ENCODE results near the gene YTHDF1. TPM values are rescaled to one million over a fixed set of nuclear protein-coding genes. Genes with fewer than 3 reads are reported as not detected.

YTHDF1 gene
- total and polyA plus RNA-seq, 7 experiments from 2014 or later: 27.5 to 52.1 (median 42.0) TPM

- ATAC-seq (no peak), DNase-seq (no peak)
- H3K4me3 Mint-ChIP-seq: no peak overlapping the region
- no peaks in the 10 kb centered on the region for H3K4me1 ChIP-seq (ENCODE audit: control insufficient read depth in 2 of 2, insufficient read depth in 2 of 2, low read length in 2 of 2)
- POLR2A ChIA-PET: no interaction called here
- no peak overlapping the region for H3K27ac Mint-ChIP-seq
- intact Hi-C loops (cut with micrococcal nuclease): no loop called here
- H3K9me3 ChIP-seq (ENCODE audit: control insufficient read depth in 2 of 3, low read length in 3 of 3): no peaks in the 10 kb centered on the region
- peaks cover 0 to 27% (median 10%) of the 10 kb centered on the region in 5 donors for H3K27me3 Mint-ChIP-seq
- CTCF ChIA-PET: no interaction called here
- H3K4me3 ChIP-seq (ENCODE audit: low read length): no peak overlapping the region
- H3K9me3 Mint-ChIP-seq: peaks cover 0 to 2% (median 0%) of the 10 kb centered on the region in 11 donors
- H3K36me3 ChIP-seq (ENCODE audit: control insufficient read depth in 2 of 3, insufficient read depth in 3 of 3, low read length in 3 of 3): no peaks in the 10 kb centered on the region
- H3K27ac ChIP-seq (ENCODE audit: low read depth, low read length): no peak overlapping the region
- no peaks in the 10 kb centered on the region for H3K27me3 ChIP-seq (ENCODE audit: control insufficient read depth in 2 of 2, insufficient read depth in 2 of 2, low read length in 2 of 2)
- H3K36me3 Mint-ChIP-seq: no peaks in the 10 kb centered on the region
- H3K4me1 Mint-ChIP-seq: no peaks in the 10 kb centered on the region
These were observed 60.4 kb downstream of the YTHDF1 start for GRCh38 chr20:63155266-63156165.

- no peaks in the 10 kb centered on the region for H3K27me3 ChIP-seq (ENCODE audit: control insufficient read depth in 2 of 2, insufficient read depth in 2 of 2, low read length in 2 of 2)
- H3K27ac Mint-ChIP-seq: no peak overlapping the region
- H3K4me3 Mint-ChIP-seq: no peak overlapping the region
- DNase-seq: no peak
- H3K4me1 ChIP-seq (ENCODE audit: control insufficient read depth in 2 of 2, insufficient read depth in 2 of 2, low read length in 2 of 2): no peaks in the 10 kb centered on the region
- no peak for ATAC-seq
- no peaks in the 10 kb centered on the region for H3K9me3 ChIP-seq (ENCODE audit: control insufficient read depth in 2 of 3, low read length in 3 of 3)
- H3K4me1 Mint-ChIP-seq: no peaks in the 10 kb centered on the region
- no peaks in the 10 kb centered on the region for H3K36me3 ChIP-seq (ENCODE audit: control insufficient read depth in 2 of 3, insufficient read depth in 3 of 3, low read length in 3 of 3)
- peaks cover 0 to 2% (median 0%) of the 10 kb centered on the region in 11 donors for H3K9me3 Mint-ChIP-seq
- no peaks in the 10 kb centered on the region for H3K36me3 Mint-ChIP-seq
- H3K4me3 ChIP-seq (ENCODE audit: low read length): no peak overlapping the region
- no peak overlapping the region for H3K27ac ChIP-seq (ENCODE audit: low read depth, low read length)
- ChIA-PET CTCF (no interaction called here), POLR2A (no interaction called here)
- intact Hi-C loops (cut with micrococcal nuclease): no loop called here
- peaks cover 0 to 35% (median 18%) of the 10 kb centered on the region in 5 donors for H3K27me3 Mint-ChIP-seq
These were observed 61.5 kb downstream of the YTHDF1 start for GRCh38 chr20:63154395-63154794.

GRCh38 chr20:63153254-63154221 lies 62.4 kb downstream of the YTHDF1 start:
- Mint-ChIP-seq H3K27ac (no peak overlapping the region), H3K4me1 (no peaks in the 10 kb centered on the region), H3K9me3 (peaks cover 0 to 8% (median 5%) of the 10 kb centered on the region in 11 donors), H3K36me3 (peaks cover 0 to 2% (median 0%) of the 10 kb centered on the region in 5 donors), H3K4me3 (no peak overlapping the region), H3K27me3 (peaks cover 0 to 42% (median 20%) of the 10 kb centered on the region in 5 donors)
- no peak overlapping the region for H3K27ac ChIP-seq (ENCODE audit: low read depth, low read length)
- no peaks in the 10 kb centered on the region for H3K27me3 ChIP-seq (ENCODE audit: control insufficient read depth in 2 of 2, insufficient read depth in 2 of 2, low read length in 2 of 2)
- ATAC-seq (no peak), DNase-seq (no peak)
- H3K36me3 ChIP-seq (ENCODE audit: control insufficient read depth in 2 of 3, insufficient read depth in 3 of 3, low read length in 3 of 3): no peaks in the 10 kb centered on the region
- no peak overlapping the region for H3K4me3 ChIP-seq (ENCODE audit: low read length)
- intact Hi-C loops (cut with micrococcal nuclease): no loop called here
- POLR2A ChIA-PET: no interaction called here
- CTCF ChIA-PET: no interaction called here
- peaks cover 0 to 1% (median 0%) of the 10 kb centered on the region in 3 experiments for H3K9me3 ChIP-seq (ENCODE audit: control insufficient read depth in 2 of 3, low read length in 3 of 3)
- H3K4me1 ChIP-seq (ENCODE audit: control insufficient read depth in 2 of 2, insufficient read depth in 2 of 2, low read length in 2 of 2): no peaks in the 10 kb centered on the region

- POLR2A ChIA-PET: no interaction called here
- DNase-seq (no peak), ATAC-seq (no peak)
- H3K4me3 ChIP-seq (ENCODE audit: low read length): no peak overlapping the region
- H3K4me1 ChIP-seq (ENCODE audit: control insufficient read depth in 2 of 2, insufficient read depth in 2 of 2, low read length in 2 of 2): no peaks in the 10 kb centered on the region
- H3K9me3 ChIP-seq (ENCODE audit: control insufficient read depth in 2 of 3, low read length in 3 of 3): peaks cover 0 to 6% (median 5%) of the 10 kb centered on the region in 3 experiments
- peaks cover 3 to 52% (median 30%) of the 10 kb centered on the region in 5 donors for H3K27me3 Mint-ChIP-seq
- CTCF ChIA-PET: no interaction called here
- no peaks in the 10 kb centered on the region for H3K36me3 ChIP-seq (ENCODE audit: control insufficient read depth in 2 of 3, insufficient read depth in 3 of 3, low read length in 3 of 3)
- H3K27me3 ChIP-seq (ENCODE audit: control insufficient read depth in 2 of 2, insufficient read depth in 2 of 2, low read length in 2 of 2): no peaks in the 10 kb centered on the region
- H3K27ac ChIP-seq (ENCODE audit: low read depth, low read length): no peak overlapping the region
- H3K9me3 Mint-ChIP-seq: peaks cover 0 to 18% (median 10%) of the 10 kb centered on the region in 11 donors
- H3K36me3 Mint-ChIP-seq: peaks cover 0 to 8% (median 3%) of the 10 kb centered on the region in 5 donors
- no peak overlapping the region for H3K4me3 Mint-ChIP-seq
- intact Hi-C loops (cut with micrococcal nuclease): no loop called here
- H3K27ac Mint-ChIP-seq: no peak overlapping the region
- no peaks in the 10 kb centered on the region for H3K4me1 Mint-ChIP-seq
These were observed 63.3 kb downstream of the YTHDF1 start for GRCh38 chr20:63152322-63153253.

- ATAC-seq (no peak), DNase-seq (no peak)
- no peaks in the 10 kb centered on the region for H3K36me3 ChIP-seq (ENCODE audit: control insufficient read depth in 2 of 3, insufficient read depth in 3 of 3, low read length in 3 of 3)
- peaks cover 0 to 6% (median 5%) of the 10 kb centered on the region in 3 experiments for H3K9me3 ChIP-seq (ENCODE audit: control insufficient read depth in 2 of 3, low read length in 3 of 3)
- Mint-ChIP-seq H3K4me3 (no peak overlapping the region), H3K4me1 (no peaks in the 10 kb centered on the region), H3K36me3 (peaks cover 0 to 8% (median 3%) of the 10 kb centered on the region in 5 donors), H3K27ac (no peak overlapping the region), H3K9me3 (peaks cover 0 to 24% (median 15%) of the 10 kb centered on the region in 11 donors), H3K27me3 (peaks cover 7 to 57% (median 38%) of the 10 kb centered on the region in 5 donors)
- ChIA-PET CTCF (no interaction called here), POLR2A (no interaction called here)
- H3K27me3 ChIP-seq (ENCODE audit: control insufficient read depth in 2 of 2, insufficient read depth in 2 of 2, low read length in 2 of 2): no peaks in the 10 kb centered on the region
- no peak overlapping the region for H3K4me3 ChIP-seq (ENCODE audit: low read length)
- H3K4me1 ChIP-seq (ENCODE audit: control insufficient read depth in 2 of 2, insufficient read depth in 2 of 2, low read length in 2 of 2): no peaks in the 10 kb centered on the region
- H3K27ac ChIP-seq (ENCODE audit: low read depth, low read length): no peak overlapping the region
- intact Hi-C loops (cut with micrococcal nuclease): no loop called here
These were observed 64.2 kb downstream of the YTHDF1 start for GRCh38 chr20:63151554-63152321.
